NK-92 (cell line): Measurements from ENCODE around the gene GAK.
"Not testable (repeated sequence)": the region's sequence is repeated elsewhere in the genome, so short reads cannot be mapped to it uniquely, and the experiment has no call there.

Source experiments
- DNase-seq: peaks from one replicate; lab custom pipeline; 2025; ENCODE audit not compliant: unreplicated experiment; lab: John Stamatoyannopoulos, UW

GAK gene

GRCh38 chr4:819401-820229 lies 112.5 kb downstream of the GAK start:
- no peak for DNase-seq

- no peak for DNase-seq
These were observed 113.8 kb downstream of the GAK start for GRCh38 chr4:818106-818921.

GRCh38 chr4:815464-816146 lies 116.5 kb downstream of the GAK start:
- DNase-seq, result no peak

- no peak for DNase-seq
These were observed 117.7 kb downstream of the GAK start for GRCh38 chr4:814312-814850.

GRCh38 chr4:813900-814299 lies 118.2 kb downstream of the GAK start:
- DNase-seq, result no peak

GRCh38 chr4:808860-809570 lies 123.1 kb downstream of the GAK start:
- DNase-seq, result no peak

GRCh38 chr4:807792-808191 lies 124.3 kb downstream of the GAK start:
- DNase-seq, result no peak

GRCh38 chr4:806979-807378 lies 125.1 kb downstream of the GAK start:
- DNase-seq, result not testable (repeated sequence)

- no peak for DNase-seq
These were observed 127.3 kb downstream of the GAK start for GRCh38 chr4:804804-805203.

GRCh38 chr4:803884-804283 lies 128.2 kb downstream of the GAK start:
- DNase-seq, result no peak

- no peak for DNase-seq
These were observed 130.5 kb downstream of the GAK start for GRCh38 chr4:801436-802124.
